Activated CD8-positive, alpha-beta memory T cell treated with anti-CD3 and anti-CD28 coated beads, Interleukin-2, amount 50 U/mL, for 1 hour (primary cell): ENCODE results near the gene TP73.

Experiments used
- DNase-seq: peaks from one replicate; pipeline ENCODE4 v3.0.0-alpha.2; 2020; ENCODE audit errors: extremely low read depth

Gene TP73

GRCh38 chr1:3634059-3634800 lies 18.1 kb upstream of the TP73 start:
- DNase-seq = no peak

- DNase-seq = no peak
These were observed 16.2 kb upstream of the TP73 start for GRCh38 chr1:3636080-3636479.

DNA sequence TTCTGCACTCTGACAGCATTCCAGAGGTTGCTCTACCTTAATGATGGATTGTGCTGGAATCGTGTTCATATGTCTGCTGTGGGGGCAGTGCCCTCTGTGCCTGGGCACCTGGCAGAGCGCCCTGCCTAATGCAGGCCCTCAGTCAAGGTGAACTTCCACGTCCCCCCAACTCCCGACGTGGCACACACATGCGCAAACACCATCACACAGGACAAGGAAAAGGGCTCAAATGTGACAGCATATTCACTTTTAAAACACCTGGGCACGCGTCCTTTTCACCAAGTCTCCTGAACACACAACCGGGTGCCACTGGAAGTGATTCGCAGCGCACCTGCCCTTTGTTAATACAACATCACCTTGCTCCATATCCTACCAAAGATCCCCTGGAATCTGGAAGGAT lies 15.8 kb upstream of the TP73 start:
- no peak for DNase-seq

DNA sequence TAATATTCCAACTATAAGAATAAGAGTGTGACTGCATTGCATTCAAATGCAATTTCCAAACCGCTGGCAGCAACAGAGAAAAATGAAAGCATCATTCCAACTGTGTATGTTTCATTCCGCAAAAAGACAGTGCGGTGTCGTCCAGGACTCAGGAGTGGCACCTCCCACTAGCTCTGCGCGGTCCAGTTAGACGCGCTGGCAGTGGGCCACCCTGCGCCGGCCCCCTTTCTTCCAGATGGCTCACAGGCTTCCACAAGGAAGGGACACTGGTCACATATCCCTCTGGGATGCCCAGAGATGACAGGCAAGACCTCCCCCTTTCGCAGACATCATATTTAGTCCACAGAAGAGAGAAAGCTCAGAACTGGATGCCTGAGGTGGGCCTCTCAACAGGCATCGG lies 14.3 kb upstream of the TP73 start:
- DNase-seq = no peak

GRCh38 chr1:3638676-3639075 lies 13.6 kb upstream of the TP73 start:
- DNase-seq = no peak

DNA sequence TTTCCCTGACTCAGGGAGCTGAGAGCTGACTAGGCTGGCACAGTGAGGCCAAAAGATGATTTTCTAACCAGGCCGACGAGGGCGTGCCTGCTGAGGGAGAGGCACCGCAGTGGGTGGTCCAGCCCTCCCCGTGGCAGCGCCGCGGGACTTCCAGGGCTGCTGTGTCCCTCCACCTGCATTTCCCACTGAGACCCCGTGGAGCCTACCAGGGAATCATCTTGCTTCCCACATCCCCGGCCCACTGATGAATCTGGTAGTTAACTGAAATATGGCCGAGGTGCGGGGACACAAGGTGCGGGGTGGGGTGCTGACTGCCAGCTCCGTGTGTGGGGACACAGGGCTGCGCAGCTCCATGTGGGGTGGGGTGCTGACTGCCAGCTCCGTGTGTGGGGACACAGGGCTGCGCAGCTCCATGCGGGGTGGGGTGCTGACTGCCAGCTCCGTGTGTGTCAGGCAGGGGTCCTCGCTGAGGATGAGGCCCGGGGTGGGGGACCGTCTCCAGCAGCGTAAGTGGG lies 12.9 kb upstream of the TP73 start:
- DNase-seq = no peak

- DNase-seq = no peak
These were observed 12.0 kb upstream of the TP73 start for GRCh38 chr1:3640121-3640837.

GRCh38 chr1:3641046-3641760 lies 11.1 kb upstream of the TP73 start:
- DNase-seq = no peak

DNA sequence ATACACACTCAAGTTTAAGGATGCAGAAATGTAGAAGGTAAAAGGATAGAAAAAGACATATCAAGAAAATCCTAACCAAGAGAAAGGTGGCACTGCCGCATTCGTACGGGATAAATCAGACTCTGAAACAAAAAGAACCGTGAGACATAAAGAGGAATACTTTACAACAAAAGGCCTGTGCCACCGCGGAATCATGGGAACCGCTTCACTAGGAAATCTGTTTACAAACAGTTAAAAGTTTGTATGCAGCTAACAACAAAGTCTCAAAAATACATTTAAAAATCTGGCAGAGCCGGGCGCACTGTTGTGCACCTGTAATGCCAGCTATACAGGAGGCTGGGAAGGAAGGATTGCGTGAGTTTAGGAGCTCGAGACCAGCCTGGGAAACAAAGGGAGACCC lies 10.5 kb upstream of the TP73 start:
- DNase-seq = no peak

DNA sequence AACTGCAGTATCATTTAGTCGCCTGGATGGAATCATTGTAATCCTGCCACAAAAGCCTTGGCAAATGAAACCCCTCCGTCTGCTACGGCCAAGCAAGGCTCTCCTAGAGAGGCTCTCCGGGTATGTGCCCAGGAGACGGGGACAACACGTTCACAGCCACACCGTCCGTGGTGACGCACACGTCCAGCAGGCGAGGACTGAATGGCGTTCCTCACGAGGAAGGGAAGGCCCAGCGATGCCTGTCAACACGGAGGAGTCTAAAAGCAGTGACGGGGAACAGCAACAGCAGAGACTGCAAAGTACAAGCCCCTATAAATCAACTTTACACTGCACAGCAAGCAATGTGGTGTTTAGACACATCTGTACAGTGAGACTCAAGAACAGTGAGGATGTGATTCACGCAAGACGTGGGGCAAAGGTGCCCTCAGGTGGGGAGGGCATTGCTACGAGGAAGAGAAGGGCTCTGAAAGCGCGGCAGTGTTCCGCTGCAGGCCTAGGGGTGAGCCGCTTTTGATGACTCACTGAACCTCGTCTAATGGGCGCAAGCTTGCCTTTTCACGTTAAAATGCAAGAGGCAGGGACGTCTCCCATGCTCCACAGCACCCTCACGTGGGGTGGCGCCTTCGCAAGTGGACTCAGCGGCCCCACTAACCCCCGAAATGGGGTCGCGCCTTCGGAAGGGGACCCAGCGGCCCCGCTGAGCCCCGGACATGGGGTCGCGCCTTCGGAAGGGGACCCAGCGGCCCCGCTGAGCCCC lies 9.2 kb upstream of the TP73 start:
- DNase-seq = no peak

- DNase-seq = no peak
These were observed 8.0 kb upstream of the TP73 start for GRCh38 chr1:3644273-3644672.

- DNase-seq = no peak
These were observed 7.1 kb upstream of the TP73 start for GRCh38 chr1:3645247-3645646.

DNA sequence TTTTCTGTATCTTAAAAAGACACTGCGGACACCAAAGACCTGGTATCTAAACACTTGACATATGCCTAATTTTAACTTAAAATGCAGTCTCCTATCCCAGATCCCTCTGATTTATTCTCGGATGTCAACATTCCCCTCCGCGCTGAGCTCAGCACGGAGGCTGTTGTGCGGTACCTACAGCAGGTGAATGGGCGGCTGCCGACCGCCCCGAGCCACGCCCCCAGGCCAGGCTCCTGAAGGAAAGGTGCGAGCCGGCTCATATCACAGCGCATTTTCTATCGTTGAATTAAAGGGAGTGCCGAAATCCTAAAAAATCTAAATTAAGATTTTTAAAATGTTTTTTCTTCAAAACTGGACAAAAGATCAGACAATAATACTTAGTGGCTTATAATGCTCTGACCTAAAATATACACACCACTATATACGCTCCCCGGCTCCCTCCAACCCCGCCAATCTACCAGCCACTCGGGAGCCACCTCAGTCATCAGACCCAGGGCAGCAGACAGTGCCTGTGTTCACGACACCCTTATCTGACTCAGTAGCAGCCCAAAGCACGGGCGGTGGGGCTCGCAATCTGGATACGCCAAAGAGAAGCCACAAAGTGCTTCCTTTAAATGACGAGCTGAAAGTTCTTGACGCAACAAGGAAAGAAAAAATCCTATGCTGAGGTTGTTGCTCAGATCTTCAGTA lies 6.5 kb upstream of the TP73 start:
- DNase-seq = no peak

DNA sequence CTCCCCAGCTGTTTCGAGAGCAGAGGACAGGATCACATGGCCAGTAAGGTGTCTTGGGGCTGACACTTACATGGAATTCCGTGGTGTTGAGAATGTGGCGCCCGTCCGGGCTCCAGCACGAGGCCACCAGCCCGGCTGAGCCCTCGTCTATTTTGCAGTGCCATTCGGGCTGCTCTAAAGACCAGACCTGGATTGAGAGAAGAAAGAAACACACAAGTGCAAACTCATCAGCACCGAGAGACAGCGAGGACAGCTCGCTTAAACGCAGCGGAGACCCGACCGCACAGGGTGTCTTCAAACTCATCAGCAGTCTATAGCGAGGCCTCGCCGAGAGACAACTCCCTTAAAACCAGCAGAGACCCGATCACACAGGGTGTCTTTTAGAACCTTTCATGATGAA lies 5.7 kb upstream of the TP73 start:
- DNase-seq = no peak

GRCh38 chr1:3649342-3650247 lies 2.7 kb upstream of the TP73 start, which contains the start of gene WRAP73:
WRAP73 (minus strand) TSS chr1:3650103; CDS start chr1:3649999, 104 bp downstream.
- peak; percentile 55 for DNase-seq

DNA sequence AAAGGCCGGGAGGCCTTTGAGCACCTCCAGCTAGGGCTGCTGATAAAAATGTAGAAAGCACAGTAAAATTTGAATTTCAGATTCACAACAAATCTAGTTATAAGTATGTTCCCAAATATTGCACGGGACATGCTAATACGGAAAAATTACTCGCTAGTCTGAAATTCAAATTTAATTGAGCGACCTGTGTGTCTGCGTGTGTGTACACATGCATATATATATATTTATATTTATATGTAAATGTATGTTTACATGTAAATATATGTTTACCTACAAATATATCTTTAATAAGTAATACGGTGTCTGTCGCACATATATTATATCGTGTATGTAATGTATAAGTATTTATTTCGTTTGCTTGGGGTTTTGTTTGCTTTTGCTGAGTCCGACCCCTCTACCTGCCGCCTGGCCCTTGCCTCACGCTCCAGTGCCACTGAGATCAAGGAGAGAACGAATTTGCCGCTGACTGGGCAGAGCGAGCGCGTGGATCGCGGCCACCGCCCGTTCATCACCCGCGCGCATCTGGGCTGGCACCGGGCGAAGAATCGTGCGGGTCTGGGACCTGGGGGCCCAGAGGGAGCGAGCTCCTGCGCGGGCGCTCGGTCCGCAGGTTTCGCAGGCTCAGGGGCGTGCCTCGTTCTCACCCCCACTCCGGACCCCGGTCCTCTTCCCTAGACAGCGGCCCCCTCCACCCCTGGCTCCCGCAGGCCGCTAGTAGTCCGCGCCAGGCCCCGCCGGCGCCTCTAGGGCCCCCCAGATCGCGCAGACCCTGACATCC lies 1.9 kb upstream of the TP73 start:
- DNase-seq = no peak

GRCh38 chr1:3651026-3651929 lies 1.0 kb upstream of the TP73 start:
- no peak for DNase-seq

- no peak for DNase-seq
These were observed 401 bp downstream of the TP73 start for GRCh38 chr1:3652548-3653285.
